Mononuclear cell (primary cell): ENCODE data around the gene METTL9. TPM values are rescaled to one million over a fixed set of nuclear protein-coding genes. Genes with fewer than 3 reads are reported as not detected.

Source experiments
- H3K27me3 ChIP-seq: 2 replicates; pipeline ENCODE4 v1.6.0; 2011; ENCODE audit warnings: low read length, control low read depth; ENCODE audit not compliant: insufficient read depth
- H3K4me1 ChIP-seq: 2 replicates; pipeline ENCODE4 v1.5.1; 2011; ENCODE audit warnings: mild to moderate bottlenecking, low read length, control low read depth; ENCODE audit not compliant: insufficient read depth
- H3K4me3 ChIP-seq: 2 replicates; pipeline ENCODE4 v1.5.1; 2011; ENCODE audit warnings: mild to moderate bottlenecking, low read length, moderate library complexity
- H3K9me3 ChIP-seq: 2 replicates; pipeline ENCODE4 v1.5.1; 2011; ENCODE audit warnings: low read depth, mild to moderate bottlenecking, control low read depth, low read length
- total RNA-seq: library from RNA; depleted of rRNA; stranded (reverse); fragments of >200 nt; gene quantifications from one replicate; pipeline ENCODE4 v1.2.3, GENCODE V29; 2012

METTL9 gene
- total RNA-seq, 1 donor, result 312 TPM

DNA sequence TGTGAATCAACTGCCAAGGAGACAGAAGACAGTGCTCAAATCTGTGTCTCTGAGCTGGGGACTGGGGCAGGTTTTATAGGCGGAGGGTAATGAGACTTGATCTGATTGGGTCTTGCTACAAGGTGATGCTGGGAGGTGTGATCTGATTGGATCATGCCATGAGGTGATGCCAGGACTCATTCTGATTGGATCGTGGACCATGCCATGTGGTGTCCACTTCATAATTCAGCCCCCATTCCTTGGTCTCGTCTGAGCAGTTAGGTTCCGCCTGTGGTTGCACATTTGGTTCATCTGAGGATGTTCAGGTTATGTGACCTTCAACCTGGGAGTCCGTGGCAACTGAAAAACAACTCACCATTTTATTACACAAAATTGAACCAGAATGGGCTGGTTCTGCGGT, 105.4 kb downstream of the METTL9 start:
- H3K27me3 ChIP-seq, result no peaks in the 10 kb centered on the region
- H3K9me3 ChIP-seq, result no peaks in the 10 kb centered on the region

More for the DNA sequence above, 105.4 kb downstream of the METTL9 start:
- H3K4me1 ChIP-seq, result peaks cover 17% of the 10 kb centered on the region
- no peak overlapping the region for H3K4me3 ChIP-seq

Other genes with a start within 250 kb of the METTL9 start
- 13.9 TPM for gene IGSF6, start 53.0 kb downstream of the METTL9 start, total RNA-seq
- 0.31 TPM for gene OTOA, start 64.4 kb downstream of the METTL9 start, total RNA-seq